Fibroblast of pulmonary artery (primary cell): ENCODE results near the gene C1orf174.

Experiments
- DNase-seq: peaks from one replicate; pipeline ENCODE4 v3.0.0-alpha.2; 2010; ENCODE audit warnings: low read depth
- H3K4me3 ChIP-seq: replicated peaks from 2 replicates; pipeline ENCODE4 v1.5.1; 2011; ENCODE audit warnings: low read depth, mild to moderate bottlenecking, control low read depth, low read length, moderate library complexity
- CTCF ChIP-seq: IDR thresholded peaks from 2 replicates; pipeline ENCODE4 v1.5.1; 2011; ENCODE audit warnings: mild to moderate bottlenecking, control low read depth, low read length, inconsistent platforms; ENCODE audit errors: missing control alignments

Gene C1orf174

DNA sequence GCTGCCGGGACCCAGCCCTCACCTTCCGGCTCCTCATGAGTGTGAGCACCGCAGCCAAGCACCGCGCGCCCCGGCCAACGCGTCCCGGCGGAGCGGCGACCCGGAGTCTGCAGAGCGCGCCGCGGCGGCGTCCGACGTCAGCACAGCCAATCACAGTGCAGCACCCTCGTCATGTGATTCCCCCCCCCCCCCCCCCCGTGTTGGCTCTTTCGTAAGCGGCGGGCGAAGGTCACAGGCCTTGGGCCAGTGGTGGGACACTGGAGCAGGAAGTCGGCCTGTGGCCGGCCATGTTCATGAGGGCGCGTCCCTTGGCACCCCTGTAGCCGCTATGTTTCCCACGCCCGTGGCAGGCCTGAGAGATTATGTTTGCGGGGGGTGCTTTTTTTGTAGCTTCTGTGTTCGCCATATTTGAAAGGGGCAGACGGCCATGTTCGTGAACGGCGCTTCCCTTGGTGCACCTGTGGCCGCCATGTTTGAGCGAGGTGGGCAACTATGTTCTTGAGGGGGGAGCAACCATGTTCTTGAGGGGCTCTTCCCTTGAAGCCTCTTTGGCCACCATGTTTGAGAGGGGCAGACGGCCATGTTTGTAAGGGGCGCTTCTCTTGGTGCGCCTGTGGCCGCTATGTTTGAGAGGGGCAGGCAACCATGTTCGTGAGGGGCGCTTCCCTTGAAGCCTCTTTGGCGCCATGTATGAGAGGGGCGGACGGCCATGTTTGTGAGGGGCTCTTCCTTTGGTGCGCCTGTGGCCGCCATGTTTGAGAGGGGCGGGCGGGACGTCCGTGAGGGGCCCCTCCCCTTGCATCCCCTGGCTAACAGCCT lies at the start of gene C1orf174:
TSS of gene C1orf174 (minus strand) at position 123 of the 819 bp plus-strand sequence. CDS start at position 37, 86 bp downstream.
- DNase-seq, result peak; percentile 99
- TF ChIP-seq CTCF, result no peak
- peak within 1 kb of the TSS; percentile 91 for H3K4me3 ChIP-seq

DNA sequence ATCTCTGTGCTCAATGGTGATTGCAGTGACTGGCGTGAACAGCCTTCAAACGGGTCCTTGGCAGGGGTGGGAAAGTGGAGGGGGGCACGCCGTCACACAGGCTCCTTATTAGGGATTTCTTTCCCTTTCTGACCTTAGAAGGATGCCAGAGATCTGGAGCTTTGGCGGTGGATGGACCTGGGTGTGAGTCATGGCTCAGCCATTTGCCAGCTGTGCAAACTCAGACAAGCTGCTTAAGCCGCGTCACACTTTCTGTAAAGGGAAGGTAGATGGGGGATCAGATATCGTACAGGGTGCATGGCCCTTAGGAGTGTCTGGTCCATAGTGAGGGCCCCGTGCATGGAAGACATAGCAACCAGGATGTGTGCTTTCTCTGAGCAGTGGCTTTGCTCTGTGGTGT lies 48.3 kb upstream of the C1orf174 start:
- TF ChIP-seq CTCF, result no peak
- no peak for DNase-seq

DNA sequence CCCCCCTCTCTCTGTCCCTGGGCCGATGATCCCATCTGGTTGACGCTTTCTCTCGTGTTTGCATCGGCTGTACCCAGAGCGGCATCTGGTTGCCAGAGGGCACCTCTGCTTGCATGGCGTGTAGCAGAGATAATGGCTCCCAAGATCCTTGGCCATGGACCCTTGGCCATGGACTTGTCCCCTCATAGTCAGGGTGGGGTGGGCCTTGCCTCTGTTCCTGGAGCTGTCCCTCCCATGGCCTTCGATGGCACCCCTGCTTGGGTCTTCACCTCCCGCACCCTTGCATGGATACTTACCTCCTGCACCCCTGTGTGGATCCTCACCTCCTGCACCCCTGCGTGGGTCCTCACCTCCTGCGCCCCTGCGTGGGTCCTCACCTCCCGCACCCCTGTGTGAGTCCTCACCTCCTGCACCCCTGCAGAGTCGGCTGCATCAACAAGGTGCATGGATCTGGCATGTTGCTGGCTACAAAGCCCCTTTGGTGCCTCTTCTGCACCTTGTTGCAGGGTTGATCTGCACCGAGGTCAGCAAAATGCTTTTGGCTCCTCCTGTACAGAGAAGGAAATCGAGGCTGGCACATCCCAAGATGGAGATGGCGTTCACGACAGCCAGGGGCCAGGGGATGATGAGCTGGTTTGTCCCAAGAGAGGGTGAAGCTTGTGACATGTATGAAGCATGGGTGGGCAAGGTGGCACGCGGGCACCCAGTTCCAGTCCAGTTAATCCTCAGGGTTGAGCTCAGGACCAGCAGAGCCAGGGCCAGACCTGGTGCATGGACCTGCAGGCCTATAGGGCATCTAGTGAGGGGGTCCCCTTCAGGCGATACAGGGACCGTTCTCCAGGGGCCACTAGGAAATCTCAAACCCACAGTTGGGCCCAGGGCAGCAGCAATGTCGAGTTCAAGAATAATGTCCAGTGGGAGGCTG lies 46.1 kb upstream of the C1orf174 start:
- H3K4me3 ChIP-seq, result no peak overlapping the region
- no peak for DNase-seq
- TF ChIP-seq CTCF, result no peak

More for the DNA sequence above, 48.3 kb upstream of the C1orf174 start:
- no peak overlapping the region for H3K4me3 ChIP-seq

GRCh38 chr1:3945222-3945621 lies 45.1 kb upstream of the C1orf174 start:
- no peak overlapping the region for H3K4me3 ChIP-seq
- TF ChIP-seq CTCF, result no peak

DNA sequence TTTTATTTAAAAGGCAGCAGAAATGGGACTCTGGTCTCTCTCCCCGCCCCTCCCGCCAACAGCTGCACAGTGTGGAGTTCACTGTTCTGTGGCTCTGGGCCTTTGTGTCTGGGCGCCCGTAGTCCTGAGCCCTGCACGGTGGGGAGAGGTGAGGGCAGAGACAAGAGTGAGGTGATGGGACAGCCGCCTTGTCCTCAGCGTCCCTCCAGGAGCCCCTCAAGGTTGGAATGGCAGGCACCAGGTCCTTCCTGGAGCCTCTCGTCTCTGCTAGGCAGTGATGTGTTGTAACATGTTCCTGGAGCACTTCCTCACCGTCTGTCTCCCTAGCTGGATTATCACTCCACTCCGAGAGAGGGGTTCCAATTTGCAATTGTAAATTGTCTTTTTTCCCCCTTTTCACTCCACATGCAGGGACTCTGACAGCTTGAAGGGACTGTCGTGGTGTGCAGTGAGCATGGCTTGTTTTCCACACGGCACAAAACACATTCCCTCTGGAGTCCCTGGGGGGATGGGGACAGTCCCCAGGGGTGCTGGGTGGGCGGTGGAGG lies 44.6 kb upstream of the C1orf174 start:
- TF ChIP-seq CTCF, result no peak
- H3K4me3 ChIP-seq, result no peak overlapping the region
- DNase-seq, result no peak

More at GRCh38 chr1:3945222-3945621, 45.1 kb upstream of the C1orf174 start:
- DNase-seq, result no peak

- no peak for DNase-seq
- no peak overlapping the region for H3K4me3 ChIP-seq
- TF ChIP-seq CTCF, result no peak
Measured at GRCh38 chr1:3943806-3944577, 43.9 kb upstream of the C1orf174 start.
